ENCODE data around the gene RBM14.
"Not testable (repeated sequence)": the region's sequence is repeated elsewhere in the genome, so short reads cannot be mapped to it uniquely, and the experiment has no call there.

Gene RBM14, protein sequence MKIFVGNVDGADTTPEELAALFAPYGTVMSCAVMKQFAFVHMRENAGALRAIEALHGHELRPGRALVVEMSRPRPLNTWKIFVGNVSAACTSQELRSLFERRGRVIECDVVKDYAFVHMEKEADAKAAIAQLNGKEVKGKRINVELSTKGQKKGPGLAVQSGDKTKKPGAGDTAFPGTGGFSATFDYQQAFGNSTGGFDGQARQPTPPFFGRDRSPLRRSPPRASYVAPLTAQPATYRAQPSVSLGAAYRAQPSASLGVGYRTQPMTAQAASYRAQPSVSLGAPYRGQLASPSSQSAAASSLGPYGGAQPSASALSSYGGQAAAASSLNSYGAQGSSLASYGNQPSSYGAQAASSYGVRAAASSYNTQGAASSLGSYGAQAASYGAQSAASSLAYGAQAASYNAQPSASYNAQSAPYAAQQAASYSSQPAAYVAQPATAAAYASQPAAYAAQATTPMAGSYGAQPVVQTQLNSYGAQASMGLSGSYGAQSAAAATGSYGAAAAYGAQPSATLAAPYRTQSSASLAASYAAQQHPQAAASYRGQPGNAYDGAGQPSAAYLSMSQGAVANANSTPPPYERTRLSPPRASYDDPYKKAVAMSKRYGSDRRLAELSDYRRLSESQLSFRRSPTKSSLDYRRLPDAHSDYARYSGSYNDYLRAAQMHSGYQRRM

DNA sequence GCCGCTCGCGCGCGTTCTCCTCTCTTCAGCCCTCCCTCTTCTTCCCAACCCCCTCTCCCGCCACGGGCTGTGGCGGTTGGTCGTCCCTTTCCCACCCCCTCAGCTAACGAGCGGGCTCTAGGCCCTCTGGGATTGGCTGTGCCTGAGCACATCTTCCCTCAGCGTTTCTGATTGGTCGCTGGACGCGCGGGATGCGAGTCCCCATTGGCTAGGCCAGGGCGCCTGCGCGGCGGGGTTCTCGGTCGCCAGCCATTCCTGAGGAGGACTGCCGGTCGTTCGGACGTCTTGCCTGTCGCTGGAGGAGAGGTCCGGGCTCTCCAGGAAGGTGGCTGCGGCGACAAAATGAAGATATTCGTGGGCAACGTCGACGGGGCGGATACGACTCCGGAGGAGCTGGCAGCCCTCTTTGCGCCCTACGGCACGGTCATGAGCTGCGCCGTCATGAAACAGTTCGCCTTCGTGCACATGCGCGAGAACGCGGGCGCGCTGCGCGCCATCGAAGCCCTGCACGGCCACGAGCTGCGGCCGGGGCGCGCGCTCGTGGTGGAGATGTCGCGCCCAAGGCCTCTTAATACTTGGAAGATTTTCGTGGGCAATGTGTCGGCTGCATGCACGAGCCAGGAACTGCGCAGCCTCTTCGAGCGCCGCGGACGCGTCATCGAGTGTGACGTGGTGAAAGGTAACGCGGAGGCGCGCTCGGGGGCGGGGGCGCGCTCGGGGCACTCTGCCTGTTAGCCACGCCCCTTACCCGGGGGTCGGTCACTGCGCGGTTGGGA is at the start of gene RBM14:
Gene RBM14 (plus strand): TSS at position 252 of the 776 bp plus-strand sequence. CDS start 91 bp downstream, at position 343.
- peak; percentile 100 for DNase-seq (ENCODE audit: low read depth)

DNA sequence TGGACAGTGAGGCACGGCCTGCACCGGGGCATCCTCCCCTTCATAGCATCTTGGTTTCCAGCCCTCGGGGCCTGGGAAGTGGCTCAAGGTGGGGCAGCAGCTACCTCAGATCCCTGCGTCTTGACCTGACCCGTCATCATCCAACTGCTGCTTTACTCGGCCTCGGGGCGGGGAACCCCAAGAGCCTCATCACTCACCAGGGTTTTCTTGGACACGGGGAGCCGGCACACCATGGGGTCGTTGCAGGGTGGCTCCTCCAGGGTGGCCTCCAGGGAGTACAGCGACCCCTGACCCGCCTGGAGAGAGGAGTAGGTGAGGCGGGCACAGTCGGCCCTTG is 48.7 kb upstream of the RBM14 start:
- DNase-seq (ENCODE audit: low read depth) = no peak

DNA sequence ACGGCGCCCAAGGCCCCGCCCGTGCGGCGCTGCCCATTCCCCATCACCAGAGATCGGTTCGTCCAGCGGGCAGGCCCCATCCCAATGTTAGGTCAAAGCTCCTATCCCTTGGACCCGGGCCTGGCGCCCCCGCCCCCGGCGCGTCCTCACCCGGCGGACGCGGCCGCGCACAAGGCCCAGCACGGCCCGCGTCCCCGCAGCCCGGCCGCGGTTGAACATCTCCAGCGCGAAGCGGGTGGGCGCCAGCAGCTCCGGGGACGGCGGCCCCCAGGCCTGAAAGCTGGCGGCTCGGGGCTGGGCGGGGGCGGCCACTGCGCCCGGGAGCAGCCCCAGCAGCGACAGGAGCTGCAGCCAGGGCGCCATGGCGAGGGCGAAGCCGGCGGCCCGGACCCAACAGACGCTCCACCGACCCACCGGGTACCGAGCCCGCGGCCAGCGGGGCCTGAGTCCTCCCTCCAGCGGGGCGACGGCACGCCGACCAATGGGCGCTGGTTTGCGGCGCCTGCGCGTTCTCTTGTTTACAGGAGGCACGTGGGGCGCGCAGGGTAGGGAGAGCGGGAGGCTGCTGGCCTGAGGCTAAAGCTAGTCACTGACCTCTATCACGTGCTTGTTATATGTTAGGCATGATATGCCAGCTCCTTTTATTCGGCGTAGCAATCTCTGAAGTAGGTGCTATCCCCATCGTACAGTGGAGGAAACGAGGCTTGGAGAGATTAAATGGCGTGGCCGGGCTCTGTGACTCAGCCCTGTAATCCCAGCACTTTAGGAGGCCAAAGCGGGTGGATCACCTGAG is 48.1 kb upstream of the RBM14 start, which contains the start of gene CTSF:
Gene CTSF (minus strand): TSS at position 483 of the 793 bp plus-strand sequence. CDS start 120 bp downstream, at position 363.
- DNase-seq (ENCODE audit: low read depth) = peak; percentile 54

DNA sequence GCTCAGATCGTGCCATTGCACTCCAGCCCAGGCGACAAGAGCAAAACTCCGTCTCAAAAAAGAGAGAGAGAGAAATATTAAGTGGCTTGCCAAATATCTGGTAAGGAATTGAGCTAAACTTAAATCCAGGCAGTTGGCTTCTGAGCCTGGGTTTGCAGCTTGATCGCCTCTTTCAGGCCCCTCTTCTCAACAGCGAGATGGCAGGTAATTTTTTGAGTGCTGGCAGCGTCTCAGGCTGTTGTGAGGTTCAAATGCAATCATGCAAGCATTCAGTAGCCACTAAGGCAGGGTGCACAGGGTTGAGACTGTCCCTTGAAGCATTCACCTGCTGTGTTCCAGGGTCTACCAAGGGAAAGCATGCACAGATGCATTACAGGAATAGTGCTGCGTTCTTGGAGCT is 47.4 kb upstream of the RBM14 start:
- no peak for DNase-seq (ENCODE audit: low read depth)

DNA sequence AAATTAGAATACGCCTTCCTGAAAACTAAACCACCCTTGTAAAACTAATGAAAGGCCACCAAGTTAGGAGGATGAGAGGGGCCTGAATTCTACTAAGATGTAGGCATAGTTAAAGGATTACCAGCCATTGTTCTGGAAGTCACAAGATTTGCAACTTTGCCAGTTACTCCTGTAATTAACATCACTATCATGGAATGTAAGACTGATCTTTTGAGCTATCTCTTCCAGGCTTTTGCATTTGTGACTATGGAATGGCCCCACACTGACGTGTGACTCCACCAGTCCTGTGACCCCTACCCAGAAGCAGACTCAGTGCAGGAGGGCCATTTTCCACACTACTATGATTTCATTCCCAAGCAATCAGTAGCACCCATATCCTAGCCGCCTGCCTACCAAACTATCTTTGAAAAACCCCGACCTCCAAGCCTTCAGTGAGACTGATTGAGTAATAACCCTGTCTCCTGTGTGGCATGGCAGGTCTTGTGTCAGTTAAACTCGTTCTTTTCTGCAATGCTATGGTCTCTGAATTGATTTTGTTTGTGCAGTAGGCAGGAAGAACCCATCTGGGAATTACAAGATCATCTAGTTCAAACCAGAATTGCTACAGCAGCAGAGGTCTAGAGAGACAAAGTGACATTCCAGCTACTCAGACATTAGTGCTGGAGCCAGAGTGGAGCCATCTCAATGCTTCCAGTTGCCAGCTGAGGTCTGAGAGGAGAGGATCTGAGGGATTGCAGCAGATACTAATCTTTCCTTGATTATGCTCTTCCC is 46.2 kb upstream of the RBM14 start:
- no peak for DNase-seq (ENCODE audit: low read depth)

DNA sequence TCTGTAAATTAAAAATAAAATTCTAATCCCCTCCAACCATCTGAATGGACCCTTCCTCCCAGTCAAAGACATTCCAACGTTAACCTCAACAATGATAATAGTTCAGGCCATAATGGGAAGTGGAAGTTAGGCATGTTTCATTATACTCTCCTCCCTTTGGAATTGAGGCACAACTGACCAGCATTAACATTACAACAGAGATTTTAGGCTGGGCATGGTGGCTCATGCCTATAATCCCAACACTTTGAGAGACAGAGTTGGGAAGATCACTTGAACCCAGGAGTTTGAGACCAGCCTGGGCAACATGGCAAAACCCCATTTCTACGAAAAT is 45.6 kb upstream of the RBM14 start:
- DNase-seq (ENCODE audit: low read depth) = no peak

DNA sequence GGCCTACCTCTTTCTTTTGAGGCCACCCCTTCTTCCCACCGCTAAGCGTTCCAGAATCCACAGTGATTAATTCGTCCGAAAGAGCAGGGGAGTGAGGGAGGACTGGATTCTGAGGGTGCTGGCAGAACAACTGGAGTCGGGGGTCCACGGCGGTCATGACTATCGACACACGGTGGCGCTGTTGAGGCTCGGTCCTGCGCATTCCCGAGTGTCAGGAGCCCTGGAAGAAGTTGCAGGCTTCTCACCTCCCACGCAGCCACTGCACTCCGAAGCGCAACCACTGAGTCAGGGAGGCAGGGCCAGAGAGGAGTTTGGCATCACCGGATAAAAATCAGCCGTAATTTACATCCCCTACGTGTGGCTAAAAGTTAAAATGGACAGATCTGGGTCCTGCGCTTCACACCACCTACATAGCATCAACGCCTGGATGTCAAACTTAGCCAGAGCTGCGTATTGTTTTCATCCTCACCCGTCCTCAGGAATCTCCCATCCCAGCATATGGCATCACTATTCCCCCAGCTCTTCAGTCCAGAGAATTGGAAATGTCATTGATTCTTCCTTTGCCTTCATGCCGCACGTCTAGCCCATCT is 37.3 kb upstream of the RBM14 start:
- DNase-seq (ENCODE audit: low read depth) = peak; percentile 58

DNA sequence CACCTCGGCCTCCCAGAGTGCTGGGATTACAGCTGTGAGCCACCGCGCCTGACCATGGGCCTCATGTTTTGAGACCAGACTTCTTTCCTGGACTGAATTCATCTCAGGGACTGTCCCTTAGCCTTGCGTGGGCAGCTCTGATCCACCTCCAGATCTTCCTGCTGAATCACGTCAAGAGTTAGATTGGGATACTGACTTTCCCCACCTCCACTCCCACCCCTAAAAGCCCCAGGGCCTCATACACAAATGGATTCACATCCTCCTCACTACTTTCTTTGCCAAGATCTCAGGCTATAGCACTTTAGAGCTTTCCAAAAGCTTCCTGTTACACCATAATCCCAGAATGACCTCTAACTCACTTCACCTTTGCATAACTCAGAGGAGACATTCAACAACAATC is 35.6 kb upstream of the RBM14 start:
- DNase-seq (ENCODE audit: low read depth) = no peak

DNA sequence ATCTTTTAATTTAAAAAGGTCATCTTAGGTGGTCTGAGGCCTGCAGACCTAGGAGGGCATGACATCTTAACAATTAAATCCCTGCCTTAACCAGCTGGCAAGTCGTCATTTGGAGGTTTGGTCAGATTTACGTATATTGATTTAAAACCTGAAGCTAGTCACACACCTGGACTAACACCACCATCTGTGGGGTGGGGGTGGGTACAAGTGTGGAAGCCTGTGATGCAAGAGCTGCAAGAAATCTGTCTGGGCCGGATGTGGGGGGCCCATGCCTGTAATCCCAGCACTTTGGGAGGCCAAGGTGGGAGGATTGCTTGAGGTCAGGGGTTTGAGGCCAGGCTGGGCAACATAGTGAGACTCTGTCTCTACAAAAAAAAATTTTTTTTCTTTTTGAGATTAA is 35.2 kb upstream of the RBM14 start:
- no peak for DNase-seq (ENCODE audit: low read depth)

DNA sequence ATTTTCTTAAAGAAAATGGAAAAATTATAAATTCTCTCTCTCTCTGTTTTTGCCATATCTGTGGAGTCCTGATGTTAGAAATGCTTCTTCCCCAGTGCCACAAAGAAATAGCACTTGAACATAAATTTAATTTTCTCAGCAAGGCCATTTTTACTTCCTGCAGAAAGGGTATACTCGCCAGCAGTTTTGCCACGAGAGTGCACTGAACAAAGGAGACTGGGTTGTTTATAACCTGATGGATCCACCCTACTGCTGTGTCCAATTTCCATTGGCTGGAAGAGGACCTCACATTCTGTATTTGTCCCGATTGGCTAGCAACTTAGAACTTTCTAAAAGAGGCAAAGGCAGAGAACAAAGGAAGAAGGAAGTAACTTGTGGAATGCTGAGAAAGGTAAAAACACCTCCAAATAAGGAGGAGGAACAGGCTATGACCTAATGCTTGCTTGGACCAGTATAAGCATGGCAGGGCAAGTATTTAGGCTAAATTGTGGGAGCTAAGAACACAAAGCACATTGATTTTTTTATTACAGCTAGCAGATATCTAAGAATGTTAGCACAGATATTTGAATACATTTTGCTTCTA is 33.8 kb upstream of the RBM14 start:
- not testable (repeated sequence) for DNase-seq (ENCODE audit: low read depth)

DNA sequence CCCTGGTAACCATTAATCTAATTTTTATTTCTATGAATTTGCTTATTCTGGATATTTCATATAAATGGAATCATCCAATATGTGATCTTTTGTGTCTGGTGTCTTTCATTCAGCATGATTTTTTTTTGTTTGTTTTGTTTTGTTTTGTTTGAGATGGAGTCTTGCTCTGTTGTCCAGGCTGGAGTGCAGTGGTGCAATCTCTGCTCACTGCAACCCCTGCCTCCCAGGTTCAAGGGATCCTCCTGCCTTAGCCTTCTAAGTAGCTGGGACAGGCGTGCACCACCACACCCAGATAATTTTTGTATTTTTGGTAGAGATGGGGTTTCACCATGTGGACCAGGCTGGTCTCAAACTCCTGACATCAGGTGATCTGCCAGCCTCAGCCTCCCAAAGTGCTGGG is 31.0 kb upstream of the RBM14 start:
- DNase-seq (ENCODE audit: low read depth) = not testable (repeated sequence)

DNA sequence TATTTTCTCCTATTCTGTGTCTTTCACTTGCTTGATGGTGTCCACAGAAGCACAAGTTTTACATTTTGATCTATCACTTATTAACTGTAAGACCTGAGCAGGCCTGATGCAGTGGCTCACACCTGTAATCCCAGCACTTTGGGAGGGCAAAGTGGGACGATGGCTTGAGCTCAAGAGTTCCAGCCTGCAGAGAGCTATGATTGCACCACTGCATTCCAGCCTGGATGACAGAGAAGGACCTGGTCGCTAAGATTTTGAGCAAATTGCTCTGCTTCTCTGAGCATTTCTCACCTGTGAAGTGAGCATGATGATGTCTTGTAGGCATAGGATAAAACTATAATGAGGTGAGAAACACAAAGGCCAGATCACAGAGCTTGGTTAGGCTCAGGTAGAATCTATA is 30.3 kb upstream of the RBM14 start:
- no peak for DNase-seq (ENCODE audit: low read depth)

DNA sequence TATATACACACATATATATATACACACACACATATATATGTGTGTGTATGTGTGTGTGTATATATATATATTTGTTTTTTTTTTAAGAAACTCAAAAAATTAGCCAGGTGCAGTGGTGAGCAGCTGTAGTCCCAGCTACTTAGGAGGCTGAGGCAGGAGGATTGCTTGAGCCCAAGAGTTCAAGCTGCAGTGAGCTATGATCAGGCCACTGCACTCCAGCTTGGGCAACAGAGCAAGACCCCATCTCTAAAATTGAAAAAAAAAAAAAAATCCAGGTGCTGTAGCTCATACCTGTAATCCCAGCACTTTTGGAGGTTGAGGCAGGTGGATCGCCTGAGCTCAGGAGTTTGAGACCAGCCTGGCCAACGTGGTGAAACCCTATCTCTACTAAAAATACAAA is 27.1 kb upstream of the RBM14 start:
- not testable (repeated sequence) for DNase-seq (ENCODE audit: low read depth)

DNA sequence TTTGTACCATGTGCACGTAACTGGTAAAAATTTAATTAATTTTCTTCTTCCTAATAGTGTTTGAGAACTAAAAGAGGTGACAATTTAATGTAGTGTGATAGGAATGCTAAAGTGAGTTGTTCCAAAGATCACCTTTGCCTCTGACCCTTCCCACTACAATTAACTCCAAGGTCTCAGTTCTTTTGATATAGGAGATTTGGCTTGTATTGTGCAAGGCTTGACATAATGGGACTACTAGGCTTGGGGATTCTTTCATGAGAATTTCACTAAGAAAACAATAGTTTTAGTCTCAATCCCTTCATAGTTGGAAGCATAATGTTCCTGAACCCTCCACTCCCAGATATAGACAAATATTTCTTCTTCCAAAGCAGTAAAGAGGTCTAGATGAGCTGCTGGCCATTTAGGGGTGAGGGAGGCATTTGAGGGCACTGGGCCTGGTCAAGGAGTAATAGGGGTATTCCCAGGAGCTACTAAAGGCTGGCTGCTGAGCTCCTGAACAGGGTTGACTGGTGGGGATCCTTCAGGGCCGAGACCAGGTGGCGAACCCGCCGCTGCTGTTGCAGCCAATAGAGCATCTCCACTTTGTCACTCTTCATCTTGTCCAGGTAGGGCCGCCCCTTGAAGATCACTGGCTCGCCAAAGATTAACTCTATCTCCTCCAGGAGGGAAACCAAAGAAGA is 26.3 kb upstream of the RBM14 start:
- DNase-seq (ENCODE audit: low read depth) = no peak

DNA sequence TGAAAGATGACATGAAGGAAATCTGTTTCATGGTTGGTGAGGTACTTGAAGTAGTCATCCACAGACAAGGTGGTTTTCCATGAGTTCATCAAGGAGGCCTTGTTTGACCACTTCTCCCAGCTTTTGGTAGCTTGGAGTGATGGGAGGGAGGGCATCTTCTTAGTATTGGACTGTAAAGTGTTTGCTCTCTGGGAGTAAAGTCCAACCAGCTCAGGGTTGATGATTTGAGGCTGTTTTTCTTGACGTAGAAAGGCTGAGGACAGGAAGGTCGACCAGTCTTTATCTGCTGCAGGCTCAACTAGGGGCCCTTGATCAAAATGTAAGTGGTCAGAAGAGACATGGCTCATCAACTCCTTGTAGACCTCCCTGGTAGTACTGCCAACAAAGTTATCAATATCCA is 25.3 kb upstream of the RBM14 start:
- no peak for DNase-seq (ENCODE audit: low read depth)

DNA sequence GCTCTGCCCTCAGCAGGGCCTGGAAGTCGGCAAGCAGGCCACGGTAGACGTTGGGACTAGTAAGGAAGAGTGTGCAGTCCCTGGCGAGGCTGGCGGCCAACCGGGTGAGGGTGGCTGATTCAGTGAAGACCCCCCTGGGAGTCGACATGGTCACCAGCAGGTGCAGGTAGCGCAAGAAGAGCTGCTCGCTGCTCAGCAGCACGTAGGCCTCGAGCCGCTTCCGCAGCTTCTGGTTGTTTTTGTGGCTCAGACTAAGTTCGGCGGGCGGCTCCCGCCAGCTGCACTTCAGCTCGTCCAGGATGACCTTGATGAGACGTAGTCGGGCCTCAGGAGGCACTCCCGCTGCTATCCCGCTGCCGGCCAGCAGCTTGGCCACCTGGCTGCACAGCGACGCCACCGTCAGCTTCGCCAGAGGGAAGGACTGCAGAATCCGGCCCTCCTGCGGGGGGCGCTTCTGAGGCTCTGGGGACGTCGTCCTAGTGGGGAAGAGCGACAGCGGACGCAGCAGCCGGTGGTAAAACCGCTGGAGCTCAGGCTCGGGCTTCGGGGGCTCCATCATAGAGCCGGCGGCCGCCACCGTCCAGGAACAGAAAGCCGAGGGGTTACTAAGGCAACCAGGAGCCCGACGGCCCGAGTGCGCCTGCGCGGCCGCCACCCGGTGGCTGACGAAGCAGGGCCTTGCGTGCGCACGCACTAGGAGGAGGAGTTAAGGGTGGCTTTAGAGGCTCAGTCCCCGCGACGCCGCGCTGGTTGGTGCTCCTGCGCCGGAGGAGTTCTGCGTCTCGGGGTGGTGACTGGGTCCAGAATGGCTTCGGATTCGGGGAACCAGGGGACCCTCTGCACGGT is 23.8 kb upstream of the RBM14 start, which contains the start of the genes CCDC87 and CCS:
Gene CCDC87 (minus strand): TSS at position 607 of the 846 bp plus-strand sequence. CDS start 48 bp downstream, at position 559.
Gene CCS (plus strand): TSS at position 729 of the 846 bp plus-strand sequence. CDS start 77 bp downstream, at position 806.
- DNase-seq (ENCODE audit: low read depth) = peak; percentile 88

DNA sequence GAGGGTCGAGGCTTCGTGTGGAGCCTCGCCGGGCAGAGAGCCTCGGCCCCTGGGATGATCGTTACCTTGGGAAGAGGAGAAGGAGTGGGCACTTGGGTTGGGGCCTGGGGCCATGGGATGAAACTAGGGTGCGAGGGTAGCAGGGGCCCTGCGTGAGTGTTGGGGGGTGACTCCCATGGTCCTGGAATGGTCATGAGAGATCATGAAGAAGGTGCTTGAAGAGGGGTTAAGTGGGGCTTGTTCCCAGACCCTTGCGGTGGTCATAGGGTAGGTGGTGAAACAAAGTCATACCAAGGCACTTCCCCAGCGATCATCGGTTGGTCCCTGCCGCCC is 23.2 kb upstream of the RBM14 start:
- DNase-seq (ENCODE audit: low read depth) = no peak

DNA sequence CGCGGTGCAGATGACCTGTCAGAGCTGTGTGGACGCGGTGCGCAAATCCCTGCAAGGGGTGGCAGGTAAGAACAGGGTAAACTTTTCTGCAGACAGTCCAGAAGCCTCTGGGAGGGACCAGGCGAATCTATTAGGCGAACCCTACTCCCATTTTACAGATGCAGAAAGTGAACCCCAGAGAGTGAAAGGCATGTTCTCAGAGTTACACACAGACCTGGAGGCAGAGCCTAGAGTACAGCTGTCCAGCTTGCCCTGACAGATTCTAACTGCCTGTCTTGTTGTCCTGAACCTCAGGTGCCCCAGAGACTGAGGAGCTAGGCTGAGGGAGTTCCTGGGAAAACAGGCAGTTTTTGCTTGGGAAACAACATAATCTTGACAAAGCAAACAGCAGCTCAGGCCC is 22.8 kb upstream of the RBM14 start:
- DNase-seq (ENCODE audit: low read depth) = no peak
